GM10266 (cell line): ENCODE measurements around the gene PHF11.

Experiments used
- DNase-seq: peaks from one replicate; pipeline ENCODE4 v3.0.0; 2012; ENCODE audit errors: extremely low spot score
- TF ChIP-seq, protein P1 (sequence below): IDR thresholded peaks from 2 replicates; pipeline ENCODE4 v1.5.1; 2012; ENCODE audit warnings: mild to moderate bottlenecking, low read depth; ENCODE audit not compliant: control insufficient read depth, insufficient read depth; ENCODE audit errors: missing control alignments

Gene PHF11

DNA sequence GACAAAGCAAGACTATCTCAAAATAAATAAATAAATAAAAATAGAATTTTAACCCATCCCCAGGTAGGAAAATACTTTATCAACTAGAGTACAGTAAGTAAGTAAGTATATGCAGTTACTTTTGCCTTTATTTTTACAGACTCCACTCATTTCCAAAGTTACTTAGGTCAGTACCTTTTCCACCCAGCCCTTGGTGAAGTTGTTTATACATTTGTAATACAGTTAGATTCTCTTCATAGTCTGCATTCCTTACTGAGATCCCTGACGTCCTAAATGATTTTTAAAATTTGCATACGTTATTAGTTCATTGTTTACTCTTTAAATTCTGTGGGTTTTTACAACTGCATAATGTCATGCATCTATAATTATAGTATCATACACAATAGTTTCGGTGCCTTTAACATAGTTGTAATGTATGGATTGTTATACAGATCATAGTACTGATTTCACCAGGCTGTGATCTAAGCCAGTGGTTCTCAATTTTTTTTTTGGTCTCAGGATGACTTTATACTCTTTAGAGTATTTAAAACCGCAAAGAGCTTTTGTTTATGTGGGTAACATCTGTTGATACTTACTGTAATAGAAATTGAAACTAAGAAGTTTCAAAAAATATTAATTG is 41.3 kb upstream of the PHF11 start:
- DNase-seq: peak; percentile 53
- TF ChIP-seq, protein P1, sequence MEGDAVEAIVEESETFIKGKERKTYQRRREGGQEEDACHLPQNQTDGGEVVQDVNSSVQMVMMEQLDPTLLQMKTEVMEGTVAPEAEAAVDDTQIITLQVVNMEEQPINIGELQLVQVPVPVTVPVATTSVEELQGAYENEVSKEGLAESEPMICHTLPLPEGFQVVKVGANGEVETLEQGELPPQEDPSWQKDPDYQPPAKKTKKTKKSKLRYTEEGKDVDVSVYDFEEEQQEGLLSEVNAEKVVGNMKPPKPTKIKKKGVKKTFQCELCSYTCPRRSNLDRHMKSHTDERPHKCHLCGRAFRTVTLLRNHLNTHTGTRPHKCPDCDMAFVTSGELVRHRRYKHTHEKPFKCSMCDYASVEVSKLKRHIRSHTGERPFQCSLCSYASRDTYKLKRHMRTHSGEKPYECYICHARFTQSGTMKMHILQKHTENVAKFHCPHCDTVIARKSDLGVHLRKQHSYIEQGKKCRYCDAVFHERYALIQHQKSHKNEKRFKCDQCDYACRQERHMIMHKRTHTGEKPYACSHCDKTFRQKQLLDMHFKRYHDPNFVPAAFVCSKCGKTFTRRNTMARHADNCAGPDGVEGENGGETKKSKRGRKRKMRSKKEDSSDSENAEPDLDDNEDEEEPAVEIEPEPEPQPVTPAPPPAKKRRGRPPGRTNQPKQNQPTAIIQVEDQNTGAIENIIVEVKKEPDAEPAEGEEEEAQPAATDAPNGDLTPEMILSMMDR: no peak

DNA sequence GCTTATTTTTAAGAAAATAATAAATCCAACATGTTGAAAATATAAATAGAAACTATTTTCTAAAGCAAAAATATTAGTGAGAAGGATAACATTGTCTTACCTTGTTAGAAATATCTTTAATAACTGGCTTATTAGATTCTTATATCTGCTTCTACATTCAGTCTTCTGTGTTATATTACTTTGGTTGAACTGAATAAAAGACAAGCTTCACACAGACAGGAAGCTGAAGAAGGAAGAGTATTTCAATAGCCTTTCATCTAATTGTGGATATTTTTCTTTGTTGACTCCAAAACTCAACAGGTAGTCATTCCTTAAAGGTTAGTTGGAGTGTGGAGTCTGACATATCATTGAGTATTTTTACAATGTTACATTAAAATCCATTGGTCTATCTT is 40.8 kb upstream of the PHF11 start:
- no peak for DNase-seq
- TF ChIP-seq, protein P1: no peak

DNA sequence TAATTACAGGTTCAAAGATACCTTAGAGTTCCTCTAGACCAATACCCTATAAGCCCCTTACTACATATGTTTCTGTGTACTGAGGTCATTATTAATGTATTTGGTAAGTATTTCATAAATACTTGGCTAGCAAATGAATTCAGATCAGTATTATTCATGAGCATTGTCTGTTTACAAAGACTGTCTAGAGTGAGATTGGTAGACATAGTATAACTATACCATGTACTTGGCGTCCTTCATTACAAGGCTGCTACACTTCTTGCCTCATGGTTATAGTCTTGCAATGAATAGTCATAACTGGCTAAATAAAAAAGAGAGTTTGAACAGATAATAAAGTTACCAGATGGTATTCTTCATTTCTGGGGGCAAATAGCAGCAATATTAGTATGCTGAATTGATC is 39.6 kb upstream of the PHF11 start:
- DNase-seq: no peak
- TF ChIP-seq, protein P1: no peak

DNA sequence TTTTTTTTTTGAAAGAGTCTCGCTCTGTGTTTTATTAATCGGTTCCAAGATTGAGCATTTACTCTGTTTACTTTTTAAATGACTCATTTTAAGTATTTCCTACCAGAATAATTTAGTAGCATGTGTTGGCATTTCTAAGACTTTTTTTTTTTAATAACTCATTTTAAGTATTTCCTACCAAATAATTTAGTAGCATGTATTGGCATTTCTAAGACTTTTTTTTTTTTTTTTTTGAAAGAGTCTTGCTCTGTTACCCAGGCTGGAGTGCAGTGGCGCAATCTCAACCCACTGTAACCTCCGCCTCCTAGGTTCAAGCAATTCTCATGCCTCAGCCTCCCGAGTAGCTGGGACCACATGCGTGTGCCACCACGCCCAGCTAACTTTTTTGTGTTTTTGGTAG is 38.5 kb upstream of the PHF11 start:
- no peak for DNase-seq
- TF ChIP-seq, protein P1: no peak

DNA sequence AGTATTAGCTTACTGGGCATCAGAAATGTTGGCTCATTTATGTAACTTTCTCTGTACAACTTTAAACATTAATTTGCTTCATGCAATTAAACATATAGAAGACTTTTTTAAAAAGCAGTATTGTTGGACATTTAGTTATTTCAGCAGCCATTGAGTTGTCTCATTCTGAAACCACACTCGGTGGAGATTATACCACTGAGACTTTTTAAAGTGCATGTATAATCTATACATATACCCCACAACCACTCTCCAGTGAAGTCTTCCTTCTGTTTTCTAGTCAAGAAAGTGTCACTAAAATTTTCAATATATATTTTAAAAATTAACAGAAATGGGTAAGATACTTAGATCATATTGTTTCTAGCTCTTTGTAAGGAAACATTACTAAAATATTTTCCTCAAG is 36.2 kb upstream of the PHF11 start:
- TF ChIP-seq, protein P1: no peak

DNA sequence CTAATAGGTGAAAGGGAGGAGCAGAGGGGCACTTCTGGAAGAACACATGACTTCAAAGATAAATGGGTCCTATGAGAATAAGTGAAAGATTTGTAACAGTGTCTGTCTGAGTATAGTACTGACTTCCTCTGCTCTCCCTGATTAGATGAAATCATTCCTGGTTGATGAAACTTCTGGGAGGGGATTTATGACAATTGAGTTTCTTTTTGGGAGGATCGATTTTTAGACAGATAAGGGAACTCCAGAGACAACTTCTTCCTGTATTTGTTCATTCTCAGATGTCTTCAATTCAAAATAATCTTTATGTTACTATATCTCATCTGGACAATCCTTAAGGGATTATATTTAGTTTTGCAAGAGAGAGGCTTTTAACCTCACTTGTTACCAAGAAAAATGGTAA is 31.7 kb upstream of the PHF11 start:
- TF ChIP-seq, protein P1: no peak

More for the DNA sequence above, 36.2 kb upstream of the PHF11 start:
- no peak for DNase-seq

DNA sequence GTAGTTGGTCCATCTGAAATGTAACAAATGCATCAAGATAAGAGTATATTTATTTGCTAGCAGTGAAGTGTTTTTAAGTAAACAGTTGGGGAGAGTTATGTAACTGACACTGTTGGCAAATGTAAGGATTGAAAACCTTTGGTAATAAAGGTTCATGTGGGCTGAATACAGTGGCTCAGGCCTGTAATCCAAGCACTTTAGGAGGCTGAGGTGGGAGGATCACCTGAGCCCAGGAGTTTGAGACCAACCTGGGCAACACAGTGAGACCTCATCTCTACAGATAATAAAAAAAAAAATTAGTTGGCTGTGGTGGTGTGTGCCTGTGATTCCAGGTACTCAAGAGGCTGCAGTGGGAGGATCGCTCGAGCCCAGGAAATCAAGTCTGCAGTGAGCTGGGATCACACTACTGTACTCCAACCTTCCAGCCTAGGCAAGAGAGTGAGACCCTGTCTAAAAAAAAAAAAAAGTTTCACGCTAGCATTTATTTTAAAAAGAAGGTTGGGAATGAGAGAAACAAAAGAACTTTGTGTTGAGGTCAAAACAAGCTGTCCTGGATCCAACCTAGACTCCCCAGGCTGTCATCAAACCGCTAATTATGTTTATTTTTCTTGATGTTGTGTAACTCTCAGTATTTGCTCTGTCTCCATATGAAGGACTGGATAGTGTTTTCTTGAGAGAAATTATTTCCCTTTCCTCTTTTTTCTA is 31.0 kb upstream of the PHF11 start:
- DNase-seq: no peak
- TF ChIP-seq, protein P1: no peak

More for the DNA sequence above, 31.7 kb upstream of the PHF11 start:
- no peak for DNase-seq
